ENCODE results near the gene TUBAL3. TPM values are rescaled to one million over a fixed set of nuclear protein-coding genes. Genes with fewer than 3 reads are reported as not detected.
A peak's percentile ranks its signal among the peaks of the same experiment; 100 is the strongest.

The TUBAL3 gene
- total and polyA plus RNA-seq, 9 of the 15 experiments (the other 6 are each of a cell fraction or from before 2014, with no cell fraction given) = 5.5 to 10.1 (median 6.9) TPM

GRCh38 chr10:5450605-5451384 is 46.2 kb upstream of the TUBAL3 start:
- ChIA-PET POLR2A (no interaction called here), CTCF (ENCODE audit: low intra/inter-chr PET ratio) (interaction anchor here (0.6 to 1.4 kb wide), 2 partner anchors 98 to 601 kb away, joined by 3 read pairs; no protein-coding TSS in a partner anchor)
- Histone ChIP-seq H3K27me3 (ENCODE audit: control insufficient read depth in 2 of 2, insufficient read depth in 2 of 2, low read length in 2 of 2) (no peaks in the 10 kb centered on the region), H2AFZ (ENCODE audit: low read depth, low read length) (no peak overlapping the region), H3K9me3 (replicated peaks; ENCODE audit: control insufficient read depth, insufficient read depth, low read depth, low read length) (no peaks in the 10 kb centered on the region), H3K4me3 (peak overlapping the region; percentile 0; the same call in 1 of the 2 replicates), H3K4me2 (ENCODE audit: insufficient read depth, low read length) (peak overlapping the region; percentile 34), H3K9ac (ENCODE audit: insufficient read depth in 1 of 2, low read depth in 2 of 2, low read length in 2 of 2) (peak overlapping the region in 1 of 2 experiments; percentile 82; a peak in 1 of 4 replicates), H3K27ac (ENCODE audit: extremely low read depth, low read depth, low read length) (peak overlapping the region; percentile 74; the same call in 2 of the 3 replicates), H3K4me1 (replicated peaks in 1 of 2; ENCODE audit: control insufficient read depth in 2 of 2, insufficient read depth in 2 of 2, low read length in 2 of 2) (peaks cover 4 to 14% of the 10 kb centered on the region in 2 experiments), H3K79me2 (ENCODE audit: control insufficient read depth, insufficient read depth, low read length) (peaks cover 100% of the 10 kb centered on the region), H3K36me3 (ENCODE audit: control insufficient read depth, insufficient read depth, low read length) (peaks cover 63% of the 10 kb centered on the region), H4K20me1 (replicated peaks; ENCODE audit: control insufficient read depth, insufficient read depth, low read length) (no peaks in the 10 kb centered on the region), H3K9me1 (ENCODE audit: control insufficient read depth, insufficient read depth, low read length) (no peaks in the 10 kb centered on the region)
- TF ChIP-seq MCM2 (IDR thresholded peaks at IDR 0.05; ENCODE audit: low read depth) (no peak), RBM25 (IDR thresholded peaks at IDR 0.05; ENCODE audit: low read depth, low read length, severe bottlenecking) (peak; percentile 88), HDAC6 (IDR thresholded peaks at IDR 0.05; ENCODE audit: low read depth, low read length) (no peak), POLR2H (tag; IDR thresholded peaks at IDR 0.05; ENCODE audit: low read depth) (peak; percentile 59), BCOR (IDR thresholded peaks at IDR 0.05) (peak; percentile 70; the same call in 1 of the 2 replicates), FOSL1 (tag; conservative IDR thresholded peaks at IDR 0.05) (0 out of 2 replicates have a peak, but pooled peaks have one; percentile 8), ADNP (tag; IDR thresholded peaks at IDR 0.05) (peak; percentile 73), RBM22 (IDR thresholded peaks at IDR 0.05; ENCODE audit: low read depth, low read length, poor library complexity, severe bottlenecking) (peak; percentile 48), ESRRA (IDR thresholded peaks at IDR 0.05; ENCODE audit: borderline replicate concordance, low read depth) (0 out of 2 replicates have a peak, but pooled peaks have one; percentile 17), KDM1A (IDR thresholded peaks at IDR 0.05) (0 out of 4 replicates have a peak, but pooled peaks of 1 of the 2 experiments have one; percentile 39), POLR2G (IDR thresholded peaks at IDR 0.05; ENCODE audit: low read depth, low read length) (0 out of 2 replicates have a peak, but pooled peaks have one; percentile 26)
- TF ChIP-seq, protein P1, sequence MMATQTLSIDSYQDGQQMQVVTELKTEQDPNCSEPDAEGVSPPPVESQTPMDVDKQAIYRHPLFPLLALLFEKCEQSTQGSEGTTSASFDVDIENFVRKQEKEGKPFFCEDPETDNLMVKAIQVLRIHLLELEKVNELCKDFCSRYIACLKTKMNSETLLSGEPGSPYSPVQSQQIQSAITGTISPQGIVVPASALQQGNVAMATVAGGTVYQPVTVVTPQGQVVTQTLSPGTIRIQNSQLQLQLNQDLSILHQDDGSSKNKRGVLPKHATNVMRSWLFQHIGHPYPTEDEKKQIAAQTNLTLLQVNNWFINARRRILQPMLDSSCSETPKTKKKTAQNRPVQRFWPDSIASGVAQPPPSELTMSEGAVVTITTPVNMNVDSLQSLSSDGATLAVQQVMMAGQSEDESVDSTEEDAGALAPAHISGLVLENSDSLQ (IDR thresholded peaks at IDR 0.05) = peak; percentile 25; the same call in 1 of the 2 replicates
- TF ChIP-seq, protein P2, sequence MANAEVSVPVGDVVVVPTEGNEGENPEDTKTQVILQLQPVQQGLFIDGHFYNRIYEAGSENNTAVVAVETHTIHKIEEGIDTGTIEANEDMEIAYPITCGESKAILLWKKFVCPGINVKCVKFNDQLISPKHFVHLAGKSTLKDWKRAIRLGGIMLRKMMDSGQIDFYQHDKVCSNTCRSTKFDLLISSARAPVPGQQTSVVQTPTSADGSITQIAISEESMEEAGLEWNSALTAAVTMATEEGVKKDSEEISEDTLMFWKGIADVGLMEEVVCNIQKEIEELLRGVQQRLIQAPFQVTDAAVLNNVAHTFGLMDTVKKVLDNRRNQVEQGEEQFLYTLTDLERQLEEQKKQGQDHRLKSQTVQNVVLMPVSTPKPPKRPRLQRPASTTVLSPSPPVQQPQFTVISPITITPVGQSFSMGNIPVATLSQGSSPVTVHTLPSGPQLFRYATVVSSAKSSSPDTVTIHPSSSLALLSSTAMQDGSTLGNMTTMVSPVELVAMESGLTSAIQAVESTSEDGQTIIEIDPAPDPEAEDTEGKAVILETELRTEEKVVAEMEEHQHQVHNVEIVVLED (CRISPR knock-in tag; IDR thresholded peaks at IDR 0.05) = no peak
- intact Hi-C loops (cut with micrococcal nuclease) = no loop called here
- DNase-seq (ENCODE audit: extremely low read depth in 1 of 4, low spot score in 3 of 4) (no peak), ATAC-seq (no peak), FAIRE-seq (no peak)
- no TSS peak for BruUV-seq (replicated peaks)
- 24% methylated on average over 4 of the region's 4 CpGs for WGBS (ENCODE audit: insufficient coverage, low coverage, missing lambda C conversion rate)
- in situ Hi-C loops (cut with MboI) = no loop called here

Measured in K562 (cell line).